ENCODE data around the gene GPR89A.
A peak's percentile ranks its signal among the peaks of the same experiment; 100 is the strongest.
"Not testable (repeated sequence)": the region's sequence is repeated elsewhere in the genome, so short reads cannot be mapped to it uniquely, and the experiment has no call there.

GPR89A gene

DNA sequence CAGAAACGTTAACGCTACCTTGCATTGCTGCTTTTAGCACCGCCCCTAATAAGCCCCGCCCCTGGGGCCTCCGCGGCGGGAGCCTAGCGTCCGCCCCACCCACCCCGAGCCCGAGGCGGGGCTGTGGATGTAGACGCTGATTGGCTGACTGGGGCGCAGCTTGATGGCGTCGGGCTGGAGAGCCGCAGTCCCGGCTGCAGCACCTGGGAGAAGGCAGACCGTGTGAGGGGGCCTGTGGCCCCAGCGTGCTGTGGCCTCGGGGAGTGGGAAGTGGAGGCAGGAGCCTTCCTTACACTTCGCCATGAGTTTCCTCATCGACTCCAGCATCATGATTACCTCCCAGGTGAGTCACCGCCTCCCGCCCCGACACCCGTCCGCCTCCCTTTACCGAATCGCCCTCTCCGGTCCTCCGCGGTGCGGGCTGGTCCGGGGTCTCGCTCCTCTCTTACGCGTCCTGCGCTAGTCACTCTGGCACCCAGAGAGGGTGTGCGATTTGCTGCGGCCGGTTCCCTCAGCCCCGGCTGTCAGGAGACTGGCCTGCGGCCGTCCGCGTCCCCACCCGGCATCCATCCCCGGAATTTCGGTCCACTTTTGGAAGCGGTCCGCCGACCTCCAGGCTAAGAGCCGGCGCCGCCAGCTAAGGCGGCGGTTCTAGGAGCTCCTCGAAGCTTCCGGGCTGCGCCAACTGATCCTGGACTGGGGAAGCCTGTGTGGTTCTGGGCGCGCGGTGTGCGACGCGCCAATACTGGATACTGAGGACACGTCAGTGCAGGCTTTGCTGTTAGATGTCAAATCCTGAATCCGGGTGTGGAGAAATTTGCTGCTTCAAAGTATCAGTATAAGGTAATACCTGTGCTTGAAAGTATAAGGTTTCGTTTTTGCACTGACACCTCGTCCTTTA is at the start of gene GPR89A:
TSS of gene GPR89A (plus strand) at position 156 of the 901 bp plus-strand sequence. CDS start at position 302, 146 bp downstream.
- peak; percentile 99 for DNase-seq

- DNase-seq, result not testable (repeated sequence)
Measured at GRCh38 chr1:145586820-145587219, 21.0 kb upstream of the GPR89A start.

DNA sequence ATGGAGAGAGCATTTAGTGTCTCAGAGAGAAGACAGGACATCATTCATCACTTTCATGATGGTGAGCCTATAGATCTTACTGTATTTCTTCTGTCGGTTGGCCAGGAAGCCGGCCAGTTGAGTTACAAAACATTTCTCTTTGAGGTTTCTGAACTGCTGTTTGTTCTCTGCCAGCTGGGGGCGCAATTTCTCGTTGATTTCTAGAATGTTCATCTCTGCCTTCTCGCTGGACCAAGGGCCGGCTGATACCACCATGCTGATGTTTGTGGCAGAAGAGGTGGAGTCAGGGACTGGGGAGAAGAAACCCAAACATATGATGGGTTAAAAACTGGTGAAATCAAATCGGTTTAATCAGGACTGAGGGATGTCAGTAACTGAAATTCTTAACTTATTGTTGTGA is 17.0 kb upstream of the GPR89A start:
- DNase-seq, result not testable (repeated sequence)

GRCh38 chr1:145592347-145592746 is 15.4 kb upstream of the GPR89A start:
- not testable (repeated sequence) for DNase-seq

- DNase-seq, result not testable (repeated sequence)
Measured at GRCh38 chr1:145595421-145595820, 12.4 kb upstream of the GPR89A start.

DNA sequence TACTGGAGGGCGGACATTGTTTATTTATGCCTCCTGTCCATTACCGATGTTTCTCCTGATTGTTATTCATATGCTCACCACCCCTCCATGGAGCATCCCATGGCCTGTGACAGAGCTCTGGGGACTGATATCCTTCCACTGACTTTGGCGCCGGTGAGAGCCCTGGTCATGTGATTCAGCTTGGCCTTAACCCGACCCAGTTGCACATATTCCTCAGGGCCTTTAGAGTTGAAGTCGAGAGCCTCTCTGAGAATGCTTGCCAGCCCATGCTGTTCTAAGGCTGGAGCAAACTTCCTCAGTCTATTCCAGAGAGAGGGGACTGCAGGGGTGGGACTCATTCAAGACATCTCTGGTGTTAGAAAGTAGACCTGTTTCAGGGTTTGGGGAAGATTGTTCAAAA is 11.6 kb upstream of the GPR89A start:
- DNase-seq, result not testable (repeated sequence)

- DNase-seq, result not testable (repeated sequence)
Measured at GRCh38 chr1:145599426-145599825, 8.4 kb upstream of the GPR89A start.

GRCh38 chr1:145601593-145601992 is 6.2 kb upstream of the GPR89A start:
- no peak for DNase-seq

DNA sequence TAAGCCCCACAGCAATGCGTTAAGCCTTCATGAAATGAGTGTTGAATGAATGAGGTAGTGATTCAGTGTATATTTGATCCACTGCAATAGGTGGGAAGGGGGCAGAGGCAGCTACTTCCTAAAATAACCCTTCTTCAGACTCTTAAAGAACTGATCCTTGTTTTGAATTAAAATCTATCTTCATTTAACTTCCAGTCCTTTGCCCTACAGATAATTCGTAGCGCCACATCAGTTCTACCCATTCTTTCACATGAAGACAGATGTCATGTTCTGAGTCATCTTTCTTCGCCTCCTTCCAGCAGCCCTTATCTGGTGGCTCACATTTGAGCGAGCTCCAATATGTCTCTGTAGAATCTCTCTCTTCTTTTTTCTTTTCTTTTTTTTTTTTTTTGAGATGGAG is 948 bp upstream of the GPR89A start:
- DNase-seq, result not testable (repeated sequence)

- DNase-seq, result not testable (repeated sequence)
Measured at GRCh38 chr1:145607289-145607688, 499 bp upstream of the GPR89A start.

GRCh38 chr1:145610744-145611143 is 3.0 kb downstream of the GPR89A start:
- not testable (repeated sequence) for DNase-seq

GRCh38 chr1:145620073-145620472 is 12.3 kb downstream of the GPR89A start:
- DNase-seq, result not testable (repeated sequence)

GRCh38 chr1:145622177-145622576 is 14.4 kb downstream of the GPR89A start:
- DNase-seq, result not testable (repeated sequence)

DNA sequence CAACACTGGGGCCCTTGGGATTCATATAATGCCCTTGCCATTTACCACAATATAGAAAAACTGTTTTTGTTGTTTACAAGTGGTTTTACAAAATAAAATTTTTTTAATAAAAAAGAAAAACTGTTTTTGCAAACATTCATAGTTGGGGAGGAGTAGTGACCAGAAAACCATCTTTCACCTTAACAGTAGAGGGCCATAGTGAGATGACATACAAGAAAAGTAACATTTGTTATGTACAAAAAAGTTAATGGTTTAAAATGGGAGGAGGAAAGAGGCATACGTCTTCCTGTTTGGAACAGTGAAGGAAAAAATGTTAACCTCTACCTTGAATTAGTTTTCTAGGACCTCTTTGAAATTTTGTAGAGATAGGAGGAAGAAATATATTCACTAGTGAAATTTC is 28.4 kb downstream of the GPR89A start:
- not testable (repeated sequence) for DNase-seq

DNA sequence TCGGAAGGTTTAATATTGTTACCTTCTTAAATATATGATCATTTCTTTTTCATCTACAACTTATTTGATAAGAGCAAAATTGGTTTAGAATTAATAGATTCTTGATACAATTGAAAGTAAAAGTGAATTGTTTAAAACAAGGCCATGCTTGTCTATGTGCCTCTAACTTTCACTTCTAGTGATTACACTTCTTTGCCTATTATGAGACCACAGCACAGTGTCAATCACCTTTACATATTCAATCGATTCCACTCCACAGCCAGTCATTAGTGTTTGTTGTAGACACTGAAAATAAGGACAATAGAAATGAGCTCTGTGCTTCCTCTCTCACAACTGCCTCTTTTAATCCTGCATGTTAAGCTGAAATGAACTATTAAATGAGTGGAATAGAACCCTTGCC is 34.1 kb downstream of the GPR89A start:
- DNase-seq, result not testable (repeated sequence)

DNA sequence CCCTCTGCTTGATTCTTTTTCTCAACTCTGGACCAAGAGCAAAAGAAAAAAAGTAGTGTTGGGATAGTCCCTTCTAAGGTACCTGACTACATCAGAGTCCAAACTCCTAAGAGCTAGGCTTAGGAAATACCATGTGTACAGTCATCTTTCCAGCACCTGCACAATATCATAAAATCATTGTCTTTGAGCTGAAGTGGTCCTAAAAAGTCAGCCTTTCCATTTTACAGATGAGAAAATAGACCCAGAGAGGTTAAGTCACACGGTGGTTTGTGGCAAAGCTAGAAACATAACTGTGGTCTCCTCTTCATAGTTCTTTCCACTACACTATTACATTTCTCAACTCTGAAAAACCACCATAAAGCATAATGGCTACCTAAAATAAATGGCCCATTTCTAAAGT is 36.2 kb downstream of the GPR89A start:
- DNase-seq, result not testable (repeated sequence)

DNA sequence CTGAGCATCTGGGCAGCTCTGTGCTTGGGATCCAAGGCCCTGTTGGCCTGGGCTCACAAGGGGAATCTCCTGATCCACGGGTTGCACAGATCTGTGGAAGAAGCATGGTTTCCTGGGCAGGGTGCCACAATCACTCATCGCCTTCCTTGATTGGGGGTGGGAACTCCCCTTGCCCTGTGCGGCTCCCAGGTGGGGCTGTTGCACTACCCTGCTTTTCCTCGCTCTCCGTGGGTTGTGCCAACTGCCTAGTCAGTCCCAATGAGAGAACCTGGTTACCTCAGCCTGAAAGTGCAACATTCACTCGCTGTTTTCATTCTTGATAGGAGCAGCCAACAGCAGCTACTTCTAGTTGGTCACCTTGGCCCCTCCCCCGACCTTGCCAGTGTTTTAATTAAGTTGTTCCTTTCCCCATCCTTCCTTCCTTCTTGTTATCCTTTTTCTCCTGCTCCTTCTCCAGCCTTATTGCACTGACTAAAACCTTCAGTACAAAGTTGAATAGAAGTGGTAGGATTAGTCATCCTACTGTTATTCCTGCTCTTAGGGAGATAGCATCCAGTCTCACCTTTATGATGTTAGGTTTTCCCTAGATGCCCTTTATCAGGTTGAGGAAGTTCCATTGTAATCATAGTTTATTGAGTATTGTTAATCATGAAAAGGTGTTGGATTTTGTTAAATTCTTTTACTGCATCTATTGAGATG is 48.6 kb downstream of the GPR89A start:
- not testable (repeated sequence) for DNase-seq

- DNase-seq, result peak; percentile 92
Measured at GRCh38 chr1:145662502-145662901, 54.7 kb downstream of the GPR89A start.

- not testable (repeated sequence) for DNase-seq
Measured at GRCh38 chr1:145665015-145665414, 57.2 kb downstream of the GPR89A start.

DNA sequence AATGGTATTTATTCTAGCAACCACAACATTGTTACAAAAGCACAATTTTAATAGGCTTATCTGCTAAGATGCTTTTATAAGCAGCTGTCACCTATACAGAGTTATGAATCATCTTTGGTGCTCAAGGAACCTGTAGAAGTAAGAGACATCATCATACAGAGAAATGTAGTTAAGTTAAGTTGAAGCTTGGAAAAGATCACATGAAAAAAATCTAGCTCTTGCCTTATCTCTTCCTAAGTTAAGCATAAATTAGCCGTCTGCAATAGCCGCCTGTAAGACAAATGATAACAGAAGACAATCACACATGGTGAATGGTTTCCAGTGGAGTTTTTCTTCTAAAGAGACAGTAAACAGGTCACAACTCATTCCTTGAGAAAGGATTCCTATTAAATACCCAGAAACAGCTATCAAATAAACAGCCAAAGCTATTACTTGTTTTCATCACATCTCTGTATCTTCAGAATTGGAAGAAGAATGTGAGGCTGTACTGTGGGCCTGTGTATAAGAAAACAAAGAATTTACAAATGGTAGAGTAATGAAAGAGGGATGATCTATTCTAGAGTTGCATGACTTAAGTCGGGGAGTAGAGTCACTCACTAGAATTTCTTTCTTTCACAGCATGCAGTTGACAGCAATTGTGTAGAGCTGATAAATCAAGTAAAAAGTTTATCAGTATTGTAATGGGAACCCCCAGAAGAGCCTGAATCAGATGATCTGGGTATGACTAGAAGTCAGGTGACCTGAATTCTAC is 63.4 kb downstream of the GPR89A start:
- not testable (repeated sequence) for DNase-seq

- DNase-seq, result not testable (repeated sequence)
Measured at GRCh38 chr1:145673217-145673616, 65.4 kb downstream of the GPR89A start.

DNA sequence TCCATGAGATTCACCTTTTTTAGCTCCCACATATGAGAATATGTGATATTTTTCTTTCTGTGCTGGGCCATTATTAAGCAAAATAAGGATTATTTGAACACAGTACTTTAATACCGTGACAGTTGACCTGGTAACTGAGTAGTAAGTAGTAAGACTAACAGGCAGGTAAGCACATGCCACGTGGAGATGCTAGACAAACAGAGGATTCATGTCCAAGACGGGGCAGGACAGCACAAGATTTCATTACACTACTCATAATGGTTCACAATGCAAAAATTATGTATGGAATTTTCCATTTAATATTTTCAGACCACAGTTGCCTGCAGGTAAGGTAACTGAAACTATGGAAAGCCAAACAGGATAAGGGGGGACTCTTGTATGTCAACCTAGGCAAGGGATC is 77.1 kb downstream of the GPR89A start:
- DNase-seq, result not testable (repeated sequence)

DNA sequence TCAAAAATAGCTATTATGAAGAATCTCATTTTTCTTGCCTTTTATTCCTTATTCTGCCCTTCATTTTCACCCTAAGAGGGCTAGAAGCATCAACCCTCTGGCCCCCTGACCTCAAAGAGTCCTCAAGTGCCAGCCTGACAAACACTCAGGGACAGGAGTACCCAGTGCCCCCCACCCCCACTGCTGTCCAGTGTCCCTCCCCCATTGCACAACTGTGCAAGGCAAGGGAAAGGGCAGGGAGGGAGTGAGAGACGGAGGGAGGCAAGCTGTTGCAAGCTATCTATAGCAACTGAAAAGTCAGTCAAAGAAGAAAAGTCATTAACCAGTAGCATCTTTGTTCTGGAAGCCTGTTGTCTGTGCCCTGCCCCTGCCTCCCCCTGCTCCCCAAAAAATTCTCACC is 78.3 kb downstream of the GPR89A start:
- not testable (repeated sequence) for DNase-seq

Measured in NCI-H345 (cell line).